Pancreas (tissue), 10 donors: Measurements from ENCODE around the gene ANKRD44. TPM values are rescaled to one million over a fixed set of nuclear protein-coding genes. Genes with fewer than 3 reads are reported as not detected.
A peak's percentile ranks its signal among the peaks of the same experiment; 100 is the strongest.

Experiments
- ATAC-seq, 4 donors: fragments of 200-7000 bp; cut with Tn5 transposase; one replicate each; pipeline versions ENCODE4 v1.8.0 to v1.9.1; 2020; ENCODE audit warnings: mild to moderate bottlenecking in 4 of 4, moderate library complexity in 4 of 4
- DNase-seq, 6 donors: peaks; one replicate each; pipeline ENCODE4 v3.0.0-alpha.2; 2020
- FAIRE-seq: peaks from 2 replicates; lab custom pipeline; 2012; peaks lifted over from hg19 to GRCh38; lab: Jason Lieb, UNC
- H3K27ac ChIP-seq, 4 donors: fragments of 200-600 bp; sonication (generic); 1 replicate in 3 of 4; 2 replicates in 1 of 4; pipeline versions ENCODE4 v1.5.0 to v1.8.0; 2020
- H3K27me3 ChIP-seq, 4 donors: fragments of 200-600 bp; one replicate each; pipeline ENCODE4 v1.8.0; 2021
- H3K36me3 ChIP-seq, 3 donors: fragments of 200-600 bp; sonication (generic) in 1 of 3; one replicate each; pipeline versions ENCODE4 v1.5.0 to v1.8.0; 2020 to 2021
- H3K4me1 ChIP-seq, 3 donors: fragments of 200-600 bp; one replicate each; pipeline ENCODE4 v1.8.0; 2021
- H3K4me3 ChIP-seq, 4 donors: fragments of 200-600 bp; sonication (generic) in 2 of 4; one replicate each; pipeline versions ENCODE4 v1.5.0 to v1.8.0; 2020 to 2021
- H3K9me3 ChIP-seq, 4 donors: fragments of 200-600 bp; one replicate each; pipeline ENCODE4 v1.8.0; 2021
- CTCF ChIP-seq, 4 donors: fragments of 200-600 bp; sonication (generic) in 3 of 4; IDR thresholded peaks; one replicate each; pipeline versions ENCODE4 v1.5.0 to v1.8.0; 2021; ENCODE audit warnings: antibody characterized with exemption in 4 of 4
- WGBS, 2 donors: extraction: QIAGEN DNeasy Blood & Tissue Kit; methylation state at CpG; one replicate each; pipeline ENCODE4 v1.1.7; 2013; 5-methylcytosine and 5-hydroxymethylcytosine counted together
- intact Hi-C, 3 donors: fragments of 100-400 bp; cut with DNase I; formaldehyde crosslinking; loops; one replicate each; pipeline versions ENCODE4 v1.11.1 to v1.14.2; 2022
- polyA plus RNA-seq, 2 donors: library from polyadenylated mRNA; stranded (reverse); fragments of 200-250 nt; gene quantifications; one replicate each; pipeline ENCODE4 v1.2.3, GENCODE V29; 2013
- total RNA-seq, 6 donors: library from RNA; stranded (reverse); fragmentation: NEBNext Ultra II Directional in 4 of 6; extraction: Animal tissue kit (Norgen Biotek cat#: 25700) in 4 of 6; gene quantifications; one replicate each; pipeline versions ENCODE4 v1.2.1 to v1.2.4, GENCODE V29; 2021 to 2023
- donor health status: healthy with polysubstance abuse.
- donor health status: DM: no; HTN: no; CAD: no; lungs with moderate emphysema.
- donor health status: DM: no; HTN: no; CAD: no.
- donor health status: control.
- donor health status: control.
- donor health status: Bipolar disorder and iron deficiency.
- donor health status: DM: yes; HTN: yes; CAD: no.
- donor health status: DM: no; HTN: no; CAD: no.
- donor health status: DM: no; HTN: no; CAD: no.
- donor health status: DM: yes; HTN: yes; CAD: no.

Gene ANKRD44
- total and polyA plus RNA-seq, 8 donors = 1.9 to 12.5 (median 7.7) TPM

GRCh38 chr2:197156771-197157170, 153.8 kb downstream of the ANKRD44 start:
- Histone ChIP-seq H3K27ac (no peak overlapping the region), H3K27me3 (no peaks in the 10 kb centered on the region), H3K36me3 (no peaks in the 10 kb centered on the region), H3K4me1 (no peaks in the 10 kb centered on the region), H3K9me3 (no peaks in the 10 kb centered on the region), H3K4me3 (no peak overlapping the region)
- 79% methylated on average over 6 of the region's 6 CpGs for WGBS, 2 donors
- TF ChIP-seq CTCF (IDR thresholded peaks at IDR 0.05) = no peak
- intact Hi-C loops = no loop called here
- FAIRE-seq (no peak), ATAC-seq (no peak), DNase-seq (no peak)

GRCh38 chr2:197152451-197153228, 157.9 kb downstream of the ANKRD44 start:
- DNase-seq = no peak
- Histone ChIP-seq H3K36me3 (no peaks in the 10 kb centered on the region), H3K9me3 (no peaks in the 10 kb centered on the region), H3K27me3 (no peaks in the 10 kb centered on the region), H3K4me1 (peaks cover 0 to 8% (median 0%) of the 10 kb centered on the region in 3 donors), H3K4me3 (no peak overlapping the region), H3K27ac (no peak overlapping the region)
- 84 to 87% methylated on average over 7 of the region's 7 CpGs for WGBS, 2 donors
- intact Hi-C loops = no loop called here
- no peak for FAIRE-seq
- no peak for TF ChIP-seq CTCF (IDR thresholded peaks at IDR 0.05)
- peak in 2 of 4 donors; percentile 47 to 77 for ATAC-seq

- H3K4me3 ChIP-seq = no peak overlapping the region
- 97 to 98% methylated on average over 4 of the region's 4 CpGs for WGBS, 2 donors
- ATAC-seq (no peak), DNase-seq (no peak), FAIRE-seq (no peak)
- H3K27ac ChIP-seq = no peak overlapping the region
- no peak for TF ChIP-seq CTCF (IDR thresholded peaks at IDR 0.05)
- intact Hi-C loops = no loop called here
- peaks cover 0 to 8% (median 0%) of the 10 kb centered on the region in 3 donors for H3K4me1 ChIP-seq
- H3K36me3 ChIP-seq = no peaks in the 10 kb centered on the region
- H3K27me3 ChIP-seq = no peaks in the 10 kb centered on the region
- H3K9me3 ChIP-seq = no peaks in the 10 kb centered on the region
Measured at GRCh38 chr2:197149546-197149945, 161.0 kb downstream of the ANKRD44 start.

GRCh38 chr2:197148401-197148800, 162.2 kb downstream of the ANKRD44 start:
- 49 to 67% methylated on average over 1 of the region's 1 CpG for WGBS, 2 donors
- no peak for TF ChIP-seq CTCF (IDR thresholded peaks at IDR 0.05)
- Histone ChIP-seq H3K4me3 (no peak overlapping the region), H3K27me3 (no peaks in the 10 kb centered on the region), H3K4me1 (peaks cover 0 to 8% (median 0%) of the 10 kb centered on the region in 3 donors), H3K36me3 (no peaks in the 10 kb centered on the region), H3K27ac (no peak overlapping the region), H3K9me3 (no peaks in the 10 kb centered on the region)
- no peak for ATAC-seq
- intact Hi-C loops = no loop called here
- DNase-seq = no peak
- FAIRE-seq = no peak

- no peak for TF ChIP-seq CTCF (IDR thresholded peaks at IDR 0.05)
- intact Hi-C loops = no loop called here
- DNase-seq (no peak), ATAC-seq (peak; percentile 37 to 72 (median 44)), FAIRE-seq (no peak)
- Histone ChIP-seq H3K27ac (no peak overlapping the region), H3K36me3 (no peaks in the 10 kb centered on the region), H3K4me3 (no peak overlapping the region), H3K27me3 (no peaks in the 10 kb centered on the region), H3K4me1 (peaks cover 0 to 8% (median 0%) of the 10 kb centered on the region in 3 donors), H3K9me3 (no peaks in the 10 kb centered on the region)
- 36 to 42% methylated on average over 4 of the region's 4 CpGs for WGBS, 2 donors
Measured at GRCh38 chr2:197147942-197148341, 162.6 kb downstream of the ANKRD44 start.
